ENCODE data around the gene DENND4C.

The DENND4C gene

DNA sequence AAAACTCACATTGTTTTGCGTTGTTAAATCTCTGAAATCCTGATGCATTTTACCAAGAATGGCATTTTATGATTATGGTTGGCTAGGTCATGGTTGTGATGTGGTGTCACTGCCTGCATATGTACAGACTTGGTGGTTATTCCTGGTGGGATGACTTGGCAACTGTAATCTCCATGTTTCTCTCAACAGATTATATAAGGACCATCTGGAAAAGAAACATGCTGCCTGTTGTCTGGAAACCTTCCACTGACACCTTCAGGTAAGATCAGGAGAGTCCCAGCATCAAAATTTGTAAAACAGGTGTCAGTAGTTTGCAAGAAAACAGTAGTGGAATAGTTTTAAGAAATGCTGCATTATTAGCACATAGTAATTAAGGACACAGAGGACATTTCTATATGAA is 175.3 kb downstream of the DENND4C start:
- TF ChIP-seq, protein P1, sequence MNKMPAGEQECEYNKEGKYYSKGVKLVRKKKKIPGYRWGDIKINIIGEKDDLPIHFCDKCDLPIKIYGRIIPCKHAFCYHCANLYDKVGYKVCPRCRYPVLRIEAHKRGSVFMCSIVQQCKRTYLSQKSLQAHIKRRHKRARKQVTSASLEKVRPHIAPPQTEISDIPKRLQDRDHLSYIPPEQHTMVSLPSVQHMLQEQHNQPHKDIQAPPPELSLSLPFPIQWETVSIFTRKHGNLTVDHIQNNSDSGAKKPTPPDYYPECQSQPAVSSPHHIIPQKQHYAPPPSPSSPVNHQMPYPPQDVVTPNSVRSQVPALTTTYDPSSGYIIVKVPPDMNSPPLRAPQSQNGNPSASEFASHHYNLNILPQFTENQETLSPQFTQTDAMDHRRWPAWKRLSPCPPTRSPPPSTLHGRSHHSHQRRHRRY (tag by site-specific recombination; IDR thresholded peaks at IDR 0.05): no peak
- TF ChIP-seq ZBTB1 (tag by site-specific recombination; IDR thresholded peaks at IDR 0.05) (no peak), SETDB1 (IDR thresholded peaks at IDR 0.05; ENCODE audit: insufficient read length, low read length) (no peak), ZNF596 (tag by site-specific recombination; IDR thresholded peaks at IDR 0.05) (no peak), ZBTB7A (tag by site-specific recombination; IDR thresholded peaks at IDR 0.05; ENCODE audit: low read depth) (no peak), ZNF174 (tag by site-specific recombination; IDR thresholded peaks at IDR 0.05) (no peak), ZNF629 (tag by site-specific recombination; IDR thresholded peaks at IDR 0.05) (no peak), ZSCAN16 (tag by site-specific recombination; IDR thresholded peaks at IDR 0.05) (no peak), ZNF560 (tag by site-specific recombination; IDR thresholded peaks at IDR 0.05; ENCODE audit: borderline replicate concordance) (no peak), ZNF146 (tag by site-specific recombination; IDR thresholded peaks at IDR 0.05) (no peak), ZNF311 (tag by site-specific recombination; IDR thresholded peaks at IDR 0.05; ENCODE audit: borderline replicate concordance) (no peak), ZNF16 (tag by site-specific recombination; IDR thresholded peaks at IDR 0.05; ENCODE audit: low read depth) (no peak), ZNF624 (tag by site-specific recombination; IDR thresholded peaks at IDR 0.05) (no peak), ZNF175 (tag by site-specific recombination; IDR thresholded peaks at IDR 0.05) (no peak), ZNF529 (tag by site-specific recombination; IDR thresholded peaks at IDR 0.05; ENCODE audit: insufficient replicate concordance) (no peak), ZNF777 (tag by site-specific recombination; IDR thresholded peaks at IDR 0.05; ENCODE audit: borderline replicate concordance) (no peak), ZNF114 (tag by site-specific recombination; IDR thresholded peaks at IDR 0.05) (no peak), ZBTB8A (tag by site-specific recombination; IDR thresholded peaks at IDR 0.05) (no peak)
- TF ChIP-seq, protein P2, sequence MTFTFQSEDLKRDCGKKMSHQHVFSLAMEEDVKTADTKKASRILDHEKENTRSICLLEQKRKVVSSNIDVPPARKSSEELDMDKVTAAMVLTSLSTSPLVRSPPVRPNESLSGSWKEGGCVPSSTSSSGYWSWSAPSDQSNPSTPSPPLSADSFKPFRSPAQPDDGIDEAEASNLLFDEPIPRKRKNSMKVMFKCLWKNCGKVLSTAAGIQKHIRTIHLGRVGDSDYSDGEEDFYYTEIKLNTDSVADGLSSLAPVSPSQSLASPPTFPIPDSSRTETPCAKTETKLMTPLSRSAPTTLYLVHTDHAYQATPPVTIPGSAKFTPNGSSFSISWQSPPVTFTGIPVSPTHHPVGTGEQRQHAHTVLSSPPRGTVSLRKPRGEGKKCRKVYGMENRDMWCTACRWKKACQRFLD (tag by site-specific recombination; IDR thresholded peaks at IDR 0.05): no peak
- Histone ChIP-seq H3K36me3 (ENCODE audit: control insufficient read depth in 2 of 2, insufficient read depth in 1 of 2, low read length in 2 of 2) (no peaks in the 10 kb centered on the region), H3K9me3 (ENCODE audit: control insufficient read depth, insufficient read depth, low read depth, low read length) (no peaks in the 10 kb centered on the region), H3K4me1 (ENCODE audit: control insufficient read depth, insufficient read depth, low read length) (no peaks in the 10 kb centered on the region; the same call in 1 of the 2 replicates), H3K4me3 (ENCODE audit: low read depth, low read length) (no peak overlapping the region), H3K27ac (ENCODE audit: extremely low read depth, low read depth, low read length) (no peak overlapping the region)
- ChIA-PET CTCF (no interaction called here), POLR2A (no interaction called here)

DNA sequence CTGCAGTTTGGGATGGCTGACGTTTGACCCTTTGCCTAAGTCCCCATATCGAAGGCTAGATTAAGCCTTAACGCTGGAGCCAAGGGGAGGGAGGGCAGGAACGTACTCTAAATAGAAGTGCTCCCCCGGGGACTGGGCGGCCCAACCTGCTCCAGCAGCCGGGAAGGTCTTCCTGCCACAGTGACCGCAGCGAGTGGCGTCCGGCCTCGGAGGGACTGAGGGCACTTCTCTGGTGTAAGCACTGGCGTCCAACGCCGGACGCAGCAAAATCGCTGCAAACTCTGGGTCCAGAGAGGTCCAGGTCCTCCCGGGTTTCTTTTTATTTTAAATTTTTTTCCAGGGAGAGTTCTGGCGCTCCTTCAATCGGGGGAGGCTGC is 177.8 kb downstream of the DENND4C start:
- H3K27ac ChIP-seq (ENCODE audit: extremely low read depth, low read depth, low read length): no peak overlapping the region
- POLR2A ChIA-PET: interaction anchor here (0.9 to 1.8 kb wide), 4 partner anchors 11 to 1460 kb away, joined by 3 to 14 read pairs (median 4); partner anchors contain the start of genes RPS6 and RRAGA
- TF ChIP-seq, protein P2 (tag by site-specific recombination; IDR thresholded peaks at IDR 0.05): no peak
- TF ChIP-seq RBAK (tag by site-specific recombination; IDR thresholded peaks at IDR 0.05) (no peak), KLF8 (tag by site-specific recombination; IDR thresholded peaks at IDR 0.05) (no peak), SP2 (tag by site-specific recombination; IDR thresholded peaks at IDR 0.05) (no peak)
- H3K4me1 ChIP-seq (ENCODE audit: control insufficient read depth, insufficient read depth, low read length): no peaks in the 10 kb centered on the region; the same call in 1 of the 2 replicates
- no peaks in the 10 kb centered on the region for H3K36me3 ChIP-seq (ENCODE audit: control insufficient read depth in 2 of 2, insufficient read depth in 1 of 2, low read length in 2 of 2)
- no peak overlapping the region for H3K4me3 ChIP-seq (ENCODE audit: low read depth, low read length)
- CTCF ChIA-PET: no interaction called here
- no peaks in the 10 kb centered on the region for H3K9me3 ChIP-seq (ENCODE audit: control insufficient read depth, insufficient read depth, low read depth, low read length)
